GM21423 (cell line): Measurements from ENCODE around the gene DSCAML1.

ENCODE experiments used
- ATAC-seq: cut with Tn5 transposase; IDR thresholded peaks from one replicate; pipeline ENCODE4 v1.9.1; 2021; ENCODE audit warnings: mild to moderate bottlenecking, moderate library complexity; ENCODE audit not compliant: unreplicated experiment

DSCAML1 gene

GRCh38 chr11:117591316-117592039, 205.5 kb downstream of the DSCAML1 start:
- no peak for ATAC-seq

GRCh38 chr11:117589063-117589462, 208.0 kb downstream of the DSCAML1 start:
- no peak for ATAC-seq

- ATAC-seq: no peak
Observed at GRCh38 chr11:117588166-117588810, 208.7 kb downstream of the DSCAML1 start.

- no peak for ATAC-seq
Observed at GRCh38 chr11:117587416-117587815, 209.6 kb downstream of the DSCAML1 start.

GRCh38 chr11:117586392-117586791, 210.6 kb downstream of the DSCAML1 start:
- ATAC-seq: no peak

GRCh38 chr11:117585631-117586030, 211.4 kb downstream of the DSCAML1 start:
- no peak for ATAC-seq

- no peak for ATAC-seq
Observed at GRCh38 chr11:117584056-117584830, 212.8 kb downstream of the DSCAML1 start.

- ATAC-seq: no peak
Observed at GRCh38 chr11:117583063-117583801, 213.8 kb downstream of the DSCAML1 start.

- ATAC-seq: no peak
Observed at GRCh38 chr11:117582433-117582832, 214.6 kb downstream of the DSCAML1 start.

GRCh38 chr11:117580866-117581265, 216.2 kb downstream of the DSCAML1 start:
- ATAC-seq: no peak

GRCh38 chr11:117579161-117579560, 217.9 kb downstream of the DSCAML1 start:
- no peak for ATAC-seq

- no peak for ATAC-seq
Observed at GRCh38 chr11:117575856-117576255, 221.2 kb downstream of the DSCAML1 start.

GRCh38 chr11:117574551-117574950, 222.5 kb downstream of the DSCAML1 start:
- ATAC-seq: no peak

GRCh38 chr11:117573326-117573725, 223.7 kb downstream of the DSCAML1 start:
- ATAC-seq: no peak

GRCh38 chr11:117572671-117573070, 224.3 kb downstream of the DSCAML1 start:
- ATAC-seq: no peak

GRCh38 chr11:117572129-117572528, 224.9 kb downstream of the DSCAML1 start:
- no peak for ATAC-seq

GRCh38 chr11:117570701-117571100, 226.3 kb downstream of the DSCAML1 start:
- no peak for ATAC-seq

- no peak for ATAC-seq
Observed at GRCh38 chr11:117569911-117570310, 227.1 kb downstream of the DSCAML1 start.

- ATAC-seq: no peak
Observed at GRCh38 chr11:117565709-117566108, 231.3 kb downstream of the DSCAML1 start.

- ATAC-seq: no peak
Observed at GRCh38 chr11:117564321-117564720, 232.7 kb downstream of the DSCAML1 start.

GRCh38 chr11:117563556-117563955, 233.5 kb downstream of the DSCAML1 start:
- no peak for ATAC-seq
